ENCODE data around the gene MAGEB17. TPM values are rescaled to one million over a fixed set of nuclear protein-coding genes. Genes with fewer than 3 reads are reported as not detected.

The MAGEB17 gene
- not detected in 2 replicates for total RNA-seq

GRCh38 chrX:16167181-16167580 is at the start of gene MAGEB17:
Gene MAGEB17 (plus strand): TSS chrX:16167481. CDS start chrX:16170383, 2,902 bp downstream.

GRCh38 chrX:16123222-16123786 is 44.0 kb upstream of the MAGEB17 start, which contains the start of gene GRPR:
Gene GRPR (plus strand): TSS chrX:16123565. CDS start chrX:16123954, 389 bp downstream.

Other genes with a start within 250 kb of the MAGEB17 start
- under 0.01 and 0.19 TPM in 2 replicates for gene GRPR, start 43.9 kb upstream of the MAGEB17 start, total RNA-seq

Measured in vein endothelial cell (primary cell).